ENCODE data around the gene SLC9C2.
"Not testable (repeated sequence)": the region's sequence is repeated elsewhere in the genome, so short reads cannot be mapped to it uniquely, and the experiment has no call there.

The SLC9C2 gene

DNA sequence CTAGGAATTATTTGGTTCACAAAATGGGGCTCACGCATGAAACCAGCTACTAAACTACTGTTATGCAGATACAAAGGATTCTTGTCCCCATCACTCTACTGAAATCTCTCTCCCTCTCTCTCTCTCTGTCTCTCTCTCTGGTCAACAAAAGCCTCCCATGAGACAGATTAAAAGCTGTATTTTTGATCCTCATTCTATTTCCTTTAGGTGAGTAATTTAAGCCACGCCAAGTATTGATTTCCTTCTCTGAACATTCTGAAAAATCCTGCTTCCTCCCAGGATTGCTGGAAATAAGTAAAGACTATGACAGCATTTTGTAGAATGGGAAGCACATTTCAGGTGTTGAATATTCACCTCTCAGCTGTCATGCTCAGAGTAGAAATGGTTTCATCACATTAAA, 82.1 kb downstream of the SLC9C2 start:
- FAIRE-seq (peak; percentile 53), DNase-seq (ENCODE audit: insufficient read length, low spot score) (no peak)
- TF ChIP-seq, protein P1, sequence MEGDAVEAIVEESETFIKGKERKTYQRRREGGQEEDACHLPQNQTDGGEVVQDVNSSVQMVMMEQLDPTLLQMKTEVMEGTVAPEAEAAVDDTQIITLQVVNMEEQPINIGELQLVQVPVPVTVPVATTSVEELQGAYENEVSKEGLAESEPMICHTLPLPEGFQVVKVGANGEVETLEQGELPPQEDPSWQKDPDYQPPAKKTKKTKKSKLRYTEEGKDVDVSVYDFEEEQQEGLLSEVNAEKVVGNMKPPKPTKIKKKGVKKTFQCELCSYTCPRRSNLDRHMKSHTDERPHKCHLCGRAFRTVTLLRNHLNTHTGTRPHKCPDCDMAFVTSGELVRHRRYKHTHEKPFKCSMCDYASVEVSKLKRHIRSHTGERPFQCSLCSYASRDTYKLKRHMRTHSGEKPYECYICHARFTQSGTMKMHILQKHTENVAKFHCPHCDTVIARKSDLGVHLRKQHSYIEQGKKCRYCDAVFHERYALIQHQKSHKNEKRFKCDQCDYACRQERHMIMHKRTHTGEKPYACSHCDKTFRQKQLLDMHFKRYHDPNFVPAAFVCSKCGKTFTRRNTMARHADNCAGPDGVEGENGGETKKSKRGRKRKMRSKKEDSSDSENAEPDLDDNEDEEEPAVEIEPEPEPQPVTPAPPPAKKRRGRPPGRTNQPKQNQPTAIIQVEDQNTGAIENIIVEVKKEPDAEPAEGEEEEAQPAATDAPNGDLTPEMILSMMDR (IDR thresholded peaks at IDR 0.05; ENCODE audit: insufficient read depth, missing control alignments), result no peak

DNA sequence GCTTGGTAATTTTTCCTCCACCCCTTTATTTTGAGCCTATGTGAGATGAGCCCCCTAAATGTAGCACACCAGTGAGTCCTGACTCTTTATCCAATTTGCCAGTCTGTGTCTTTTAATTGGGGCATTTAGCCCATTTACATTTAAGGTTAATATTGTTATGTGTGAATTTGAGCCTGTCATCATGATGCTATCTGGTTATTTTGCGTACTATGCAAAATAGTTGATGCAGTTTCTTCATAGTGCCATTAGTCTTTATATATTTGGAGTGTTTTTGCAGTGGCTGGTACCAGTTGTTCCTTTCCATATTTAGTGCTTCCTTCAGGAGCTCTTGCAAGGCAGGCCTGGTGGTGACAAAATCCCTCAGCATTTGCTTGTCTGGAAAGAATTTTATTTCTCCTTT, 88.4 kb downstream of the SLC9C2 start:
- not testable (repeated sequence) for DNase-seq (ENCODE audit: insufficient read length, low spot score); FAIRE-seq

DNA sequence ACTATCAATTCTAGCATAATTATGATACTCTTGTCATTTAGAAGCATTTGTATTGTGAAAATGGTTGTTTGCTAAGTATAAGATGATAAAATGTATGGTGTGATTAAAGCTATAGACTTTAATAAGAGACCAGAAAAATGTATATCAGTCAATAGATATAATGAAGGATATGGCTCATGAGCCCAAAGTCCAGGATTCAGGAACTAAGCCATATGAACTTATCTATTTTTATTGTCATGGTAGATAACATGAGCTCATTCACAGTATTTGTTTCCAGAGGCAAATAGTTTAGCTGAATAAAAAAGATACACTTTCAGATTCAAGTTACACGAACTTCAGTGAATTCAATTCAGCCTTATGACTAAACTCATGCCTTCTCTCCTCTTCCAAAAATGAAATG, 93.1 kb downstream of the SLC9C2 start:
- FAIRE-seq (peak; percentile 84), DNase-seq (ENCODE audit: insufficient read length, low spot score) (no peak)
- TF ChIP-seq, protein P1 (IDR thresholded peaks at IDR 0.05; ENCODE audit: insufficient read depth, missing control alignments), result no peak

DNA sequence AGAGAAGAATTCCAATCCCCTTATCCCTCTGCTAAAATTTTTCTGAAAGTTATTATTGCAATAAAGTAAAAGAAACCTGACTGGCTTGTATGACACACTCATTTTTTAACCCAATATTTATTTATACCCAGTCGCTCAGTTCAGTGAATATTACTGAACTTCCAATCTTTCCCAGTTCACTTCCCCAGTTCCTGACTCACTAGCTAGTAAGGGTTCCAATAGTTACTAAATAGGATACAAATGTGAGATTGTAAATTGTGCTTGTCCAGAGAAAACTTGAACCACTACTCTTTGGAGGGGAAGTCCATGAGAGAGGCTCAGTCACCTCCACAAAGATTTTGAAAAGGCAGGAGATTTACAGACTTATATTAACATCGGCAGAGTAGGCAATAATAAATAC, 94.3 kb downstream of the SLC9C2 start:
- peak; percentile 51 for FAIRE-seq
- DNase-seq (ENCODE audit: insufficient read length, low spot score), result no peak
- TF ChIP-seq, protein P1 (IDR thresholded peaks at IDR 0.05; ENCODE audit: insufficient read depth, missing control alignments), result no peak

DNA sequence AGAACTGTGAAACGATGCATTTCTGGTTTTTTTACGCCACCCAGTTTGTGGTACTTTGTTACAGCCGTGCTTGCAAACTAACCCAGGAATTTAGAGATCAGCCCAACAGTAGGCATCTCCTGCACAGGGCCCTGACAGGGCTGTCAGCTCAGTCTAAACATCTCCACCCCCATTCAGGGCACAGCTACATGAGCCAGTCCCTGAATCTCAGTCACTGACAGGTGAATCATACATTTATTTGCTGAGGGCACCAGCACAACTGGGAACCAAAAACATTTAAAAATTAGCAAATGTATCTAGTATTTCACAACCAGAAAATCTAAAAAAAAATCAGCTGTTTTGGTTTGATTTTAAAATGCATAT, 95.0 kb downstream of the SLC9C2 start:
- TF ChIP-seq, protein P1 (IDR thresholded peaks at IDR 0.05; ENCODE audit: insufficient read depth, missing control alignments), result no peak
- DNase-seq (ENCODE audit: insufficient read length, low spot score) (no peak), FAIRE-seq (no peak)

DNA sequence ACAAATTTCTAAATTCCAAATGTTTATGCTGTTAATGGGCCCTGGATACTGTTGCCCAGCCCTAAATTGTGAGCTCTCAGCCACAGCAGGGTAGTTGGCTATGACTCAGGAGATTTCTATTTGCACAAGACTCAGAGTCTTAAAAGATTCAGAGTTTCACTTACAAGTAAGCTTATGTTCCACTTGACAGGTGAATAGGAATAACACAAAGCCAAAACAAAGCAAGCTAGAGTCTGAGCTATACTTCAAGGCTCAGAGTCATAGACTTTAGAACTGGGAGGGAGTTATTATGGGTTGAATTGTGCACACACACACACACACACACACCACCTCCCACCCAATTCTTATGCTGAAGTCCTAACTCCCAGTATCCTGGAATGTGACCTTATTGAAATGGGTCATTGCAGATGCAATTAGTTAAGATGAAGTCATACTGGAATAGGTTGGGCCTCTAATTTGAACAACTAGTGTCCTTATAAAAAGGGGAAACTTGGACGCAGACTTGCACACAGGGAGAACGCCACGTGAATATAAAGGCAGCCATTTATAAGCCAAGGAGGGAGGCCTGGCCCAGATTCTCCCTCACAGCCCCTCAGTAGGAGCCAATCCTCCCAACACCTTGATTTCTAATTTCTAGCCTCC, 95.5 kb downstream of the SLC9C2 start:
- FAIRE-seq, result peak; percentile 56
- TF ChIP-seq, protein P1 (IDR thresholded peaks at IDR 0.05; ENCODE audit: insufficient read depth, missing control alignments), result no peak
- DNase-seq (ENCODE audit: insufficient read length, low spot score), result no peak

DNA sequence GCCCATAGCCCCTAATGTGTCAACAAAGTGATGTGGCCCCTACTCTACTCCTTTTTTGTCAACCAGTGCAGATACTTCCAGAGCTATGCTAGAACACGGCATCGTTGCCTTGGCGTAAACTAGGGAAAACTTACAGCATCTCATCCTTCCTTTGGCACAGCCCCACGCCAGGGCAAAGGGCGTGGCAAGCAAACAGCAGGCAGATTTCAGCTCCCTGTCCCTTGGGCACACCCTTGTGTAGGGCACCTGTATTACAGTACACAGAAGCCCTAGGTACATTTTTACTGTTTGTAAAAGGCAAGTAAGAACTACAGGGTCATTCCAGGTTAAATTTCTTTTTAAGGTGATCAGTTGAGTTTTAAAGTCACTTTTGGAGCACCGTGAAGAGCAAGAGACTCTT, 96.4 kb downstream of the SLC9C2 start:
- no peak for DNase-seq (ENCODE audit: insufficient read length, low spot score)
- no peak for FAIRE-seq
- TF ChIP-seq, protein P1 (IDR thresholded peaks at IDR 0.05; ENCODE audit: insufficient read depth, missing control alignments), result peak; percentile 20

DNA sequence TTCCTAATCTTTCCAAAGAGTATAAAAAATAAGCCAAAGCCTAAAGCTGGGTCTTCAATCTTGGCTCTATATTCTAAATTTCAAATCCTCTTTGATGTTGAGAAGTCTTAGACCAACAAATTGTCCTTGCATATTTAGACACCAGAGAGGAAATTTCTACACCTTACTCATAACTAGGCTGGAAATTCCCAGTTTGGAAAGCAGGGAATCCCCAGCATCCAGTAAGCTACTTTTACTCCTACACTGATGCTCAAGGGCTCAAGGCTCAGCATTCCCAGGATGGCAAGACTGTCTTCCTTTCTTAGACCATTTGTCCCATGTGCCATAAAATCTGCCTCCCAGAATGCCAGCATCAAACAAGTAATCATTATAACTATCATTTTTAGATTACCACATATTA, 97.5 kb downstream of the SLC9C2 start:
- DNase-seq (ENCODE audit: insufficient read length, low spot score), result no peak
- no peak for FAIRE-seq
- TF ChIP-seq, protein P1 (IDR thresholded peaks at IDR 0.05; ENCODE audit: insufficient read depth, missing control alignments), result no peak
